Measurements from ENCODE around the gene ZSCAN31. TPM values are rescaled to one million over a fixed set of nuclear protein-coding genes. Genes with fewer than 3 reads are reported as not detected.
A peak's percentile ranks its signal among the peaks of the same experiment; 100 is the strongest.

The ZSCAN31 gene
- total and polyA plus RNA-seq, 9 of the 15 experiments (the other 6 are each of a cell fraction or from before 2014, with no cell fraction given) = 3.9 to 12.1 (median 7.0) TPM

DNA sequence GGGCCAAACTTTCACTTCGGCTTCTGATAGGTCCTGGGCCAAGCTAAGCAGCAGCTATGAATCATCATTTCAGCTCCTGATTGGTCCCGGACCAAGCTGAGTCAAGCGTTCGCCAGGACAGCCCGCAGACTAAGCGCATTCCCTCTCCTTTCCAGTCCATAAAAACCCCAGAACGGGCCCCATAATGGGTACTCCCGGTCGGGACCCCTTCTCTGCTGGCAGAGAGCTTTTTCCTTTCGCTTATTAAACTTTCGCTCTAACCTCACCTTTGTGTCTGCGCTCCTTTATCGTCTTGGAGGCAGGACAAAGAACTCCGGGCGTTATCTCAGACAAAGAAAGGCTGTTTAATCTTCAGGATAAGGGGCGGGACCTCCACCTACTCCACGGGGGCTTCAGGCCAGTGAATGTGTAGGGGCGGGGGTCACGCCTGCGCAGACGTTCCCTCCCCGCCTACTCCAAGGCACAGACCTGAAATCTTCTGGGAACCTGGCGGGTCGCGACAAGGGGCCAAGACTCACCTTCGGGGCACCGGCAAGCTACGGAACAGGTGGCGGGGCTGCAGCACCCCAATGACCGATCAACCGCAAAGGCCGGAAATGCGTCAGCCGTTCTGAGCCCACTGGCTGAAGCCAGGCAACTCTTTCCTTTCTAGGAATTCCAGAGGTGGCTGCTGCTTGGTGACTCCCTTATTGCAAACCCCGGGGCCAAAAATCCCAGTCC is at the start of gene ZSCAN31 (continued):
- TF ChIP-seq ZC3H4 (CRISPR knock-in tag; IDR thresholded peaks at IDR 0.05; ENCODE audit: borderline replicate concordance) (peak; percentile 99), ZNF764 (CRISPR knock-in tag; IDR thresholded peaks at IDR 0.05; ENCODE audit: low read depth) (peak; percentile 71; the same call in 1 of the 2 replicates), LEF1 (IDR thresholded peaks at IDR 0.05) (peak; percentile 31), EP400 (IDR thresholded peaks at IDR 0.05) (peak; percentile 77), ZBTB1 (CRISPR knock-in tag; IDR thresholded peaks at IDR 0.05; ENCODE audit: borderline replicate concordance, low read depth) (peak; percentile 86), SETDB1 (IDR thresholded peaks at IDR 0.05; ENCODE audit: low read length) (no peak), MAZ (CRISPR knock-in tag; conservative IDR thresholded peaks at IDR 0.05 in 1 of 2, IDR thresholded peaks at IDR 0.05 in 1 of 2) (peak; percentile 35 to 91; a peak in 3 of 4 replicates), BCL6 (CRISPR knock-in tag; IDR thresholded peaks at IDR 0.05) (peak; percentile 67; the same call in 1 of the 2 replicates), MTA1 (IDR thresholded peaks at IDR 0.05; ENCODE audit: borderline replicate concordance) (peak; percentile 40), C11orf30 (IDR thresholded peaks at IDR 0.05; ENCODE audit: low read depth) (peak; percentile 91), RBM22 (IDR thresholded peaks at IDR 0.05; ENCODE audit: low read depth, low read length, poor library complexity, severe bottlenecking) (peak; percentile 88), TAL1 (IDR thresholded peaks at IDR 0.05) (no peak; the same call in 1 of the 2 replicates), SP1 (CRISPR knock-in tag; IDR thresholded peaks at IDR 0.05) (peak; percentile 95), BRD9 (IDR thresholded peaks at IDR 0.05; ENCODE audit: low read depth, partially characterized antibody) (peak; percentile 52), PHB (CRISPR knock-in tag; IDR thresholded peaks at IDR 0.05) (peak; percentile 42; the same call in 1 of the 2 replicates), EGR1 (conservative IDR thresholded peaks at IDR 0.05) (peak; percentile 91), GABPB1 (CRISPR knock-in tag; IDR thresholded peaks at IDR 0.05) (peak; percentile 91), RNF2 (IDR thresholded peaks at IDR 0.05) (peak; percentile 64)
- TF ChIP-seq, protein P1, sequence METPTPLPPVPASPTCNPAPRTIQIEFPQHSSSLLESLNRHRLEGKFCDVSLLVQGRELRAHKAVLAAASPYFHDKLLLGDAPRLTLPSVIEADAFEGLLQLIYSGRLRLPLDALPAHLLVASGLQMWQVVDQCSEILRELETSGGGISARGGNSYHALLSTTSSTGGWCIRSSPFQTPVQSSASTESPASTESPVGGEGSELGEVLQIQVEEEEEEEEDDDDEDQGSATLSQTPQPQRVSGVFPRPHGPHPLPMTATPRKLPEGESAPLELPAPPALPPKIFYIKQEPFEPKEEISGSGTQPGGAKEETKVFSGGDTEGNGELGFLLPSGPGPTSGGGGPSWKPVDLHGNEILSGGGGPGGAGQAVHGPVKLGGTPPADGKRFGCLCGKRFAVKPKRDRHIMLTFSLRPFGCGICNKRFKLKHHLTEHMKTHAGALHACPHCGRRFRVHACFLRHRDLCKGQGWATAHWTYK (CRISPR knock-in tag; IDR thresholded peaks at IDR 0.05) = peak; percentile 82
- TF ChIP-seq, protein P2, sequence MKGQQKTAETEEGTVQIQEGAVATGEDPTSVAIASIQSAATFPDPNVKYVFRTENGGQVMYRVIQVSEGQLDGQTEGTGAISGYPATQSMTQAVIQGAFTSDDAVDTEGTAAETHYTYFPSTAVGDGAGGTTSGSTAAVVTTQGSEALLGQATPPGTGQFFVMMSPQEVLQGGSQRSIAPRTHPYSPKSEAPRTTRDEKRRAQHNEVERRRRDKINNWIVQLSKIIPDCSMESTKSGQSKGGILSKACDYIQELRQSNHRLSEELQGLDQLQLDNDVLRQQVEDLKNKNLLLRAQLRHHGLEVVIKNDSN (CRISPR knock-in tag; IDR thresholded peaks at IDR 0.05) = no peak
- TF ChIP-seq, protein P3, sequence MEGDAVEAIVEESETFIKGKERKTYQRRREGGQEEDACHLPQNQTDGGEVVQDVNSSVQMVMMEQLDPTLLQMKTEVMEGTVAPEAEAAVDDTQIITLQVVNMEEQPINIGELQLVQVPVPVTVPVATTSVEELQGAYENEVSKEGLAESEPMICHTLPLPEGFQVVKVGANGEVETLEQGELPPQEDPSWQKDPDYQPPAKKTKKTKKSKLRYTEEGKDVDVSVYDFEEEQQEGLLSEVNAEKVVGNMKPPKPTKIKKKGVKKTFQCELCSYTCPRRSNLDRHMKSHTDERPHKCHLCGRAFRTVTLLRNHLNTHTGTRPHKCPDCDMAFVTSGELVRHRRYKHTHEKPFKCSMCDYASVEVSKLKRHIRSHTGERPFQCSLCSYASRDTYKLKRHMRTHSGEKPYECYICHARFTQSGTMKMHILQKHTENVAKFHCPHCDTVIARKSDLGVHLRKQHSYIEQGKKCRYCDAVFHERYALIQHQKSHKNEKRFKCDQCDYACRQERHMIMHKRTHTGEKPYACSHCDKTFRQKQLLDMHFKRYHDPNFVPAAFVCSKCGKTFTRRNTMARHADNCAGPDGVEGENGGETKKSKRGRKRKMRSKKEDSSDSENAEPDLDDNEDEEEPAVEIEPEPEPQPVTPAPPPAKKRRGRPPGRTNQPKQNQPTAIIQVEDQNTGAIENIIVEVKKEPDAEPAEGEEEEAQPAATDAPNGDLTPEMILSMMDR (IDR thresholded peaks at IDR 0.05 in 2 of 3, conservative IDR thresholded peaks at IDR 0.05 in 1 of 3; ENCODE audit: insufficient read depth in 2 of 3, low read depth in 1 of 3, low read length in 3 of 3) = no peak

Measured in K562 (cell line).